AG04450 (cell line): ENCODE measurements around the gene TEX12. TPM values are rescaled to one million over a fixed set of nuclear protein-coding genes. Genes with fewer than 3 reads are reported as not detected.

Experiments
- CTCF ChIA-PET: fragments of 300-600, 350-600 bp; formaldehyde crosslinking; extraction: SDS; loops from one replicate; lab custom pipeline; 2022; ENCODE audit warnings: antibody characterized with exemption, inconsistent platforms; lab: Charles Lee
- POLR2A ChIA-PET: fragments of 350-600 bp; formaldehyde crosslinking; extraction: SDS; loops from one replicate; lab custom pipeline; 2021; ENCODE audit warnings: antibody characterized with exemption, inconsistent platforms; lab: Yijun Ruan, JAX
- DNase-seq: peaks from one replicate; pipeline ENCODE4 v3.0.0-alpha.2; 2011; ENCODE audit warnings: low read depth, low spot score
- H3K27ac ChIP-seq: one replicate; pipeline ENCODE4 v1.5.1; 2012; ENCODE audit warnings: low read depth, low read length, control low read depth
- H3K27me3 ChIP-seq: one replicate; pipeline ENCODE4 v1.6.0; 2012; ENCODE audit warnings: low read length; ENCODE audit not compliant: control insufficient read depth, insufficient read depth
- H3K4me3 ChIP-seq: 2 replicates; pipeline ENCODE4 v1.5.1; 2011; ENCODE audit warnings: mild to moderate bottlenecking, low read depth, low read length, control low read depth
- H3K9me3 ChIP-seq: 2 replicates; pipeline ENCODE4 v1.5.1; 2012; ENCODE audit warnings: low read length; ENCODE audit not compliant: control insufficient read depth, insufficient read depth
- CTCF ChIP-seq: IDR thresholded peaks from 2 replicates; pipeline ENCODE4 v1.5.1; 2011; ENCODE audit warnings: low read depth, low read length, control low read depth, inconsistent platforms
- polyA plus RNA-seq: library from polyadenylated mRNA; depleted of rRNA; stranded (reverse); fragments of >200 nt; gene quantifications from 2 replicates; pipeline ENCODE4 v1.2.3, GENCODE V29; 2011

The TEX12 gene
- polyA plus RNA-seq, 1 experiment: 0.19 TPM

GRCh38 chr11:112128483-112129121 lies 38.6 kb upstream of the TEX12 start:
- no peak overlapping the region for H3K27ac ChIP-seq
- no peak for TF ChIP-seq CTCF
- DNase-seq: peak; percentile 10
- no peaks in the 10 kb centered on the region for H3K27me3 ChIP-seq
- no peaks in the 10 kb centered on the region for H3K9me3 ChIP-seq
- no peak overlapping the region for H3K4me3 ChIP-seq
- ChIA-PET POLR2A (interaction anchor here (0.9 kb wide), 1 partner anchor 86 kb away, joined by 3 read pairs; no protein-coding TSS in a partner anchor), CTCF (interaction anchor here (1.0 to 7.4 kb wide), 2 partner anchors 15 to 47 kb away, joined by 3 to 60 read pairs; partner anchors contain the start of gene BCO2)

DNA sequence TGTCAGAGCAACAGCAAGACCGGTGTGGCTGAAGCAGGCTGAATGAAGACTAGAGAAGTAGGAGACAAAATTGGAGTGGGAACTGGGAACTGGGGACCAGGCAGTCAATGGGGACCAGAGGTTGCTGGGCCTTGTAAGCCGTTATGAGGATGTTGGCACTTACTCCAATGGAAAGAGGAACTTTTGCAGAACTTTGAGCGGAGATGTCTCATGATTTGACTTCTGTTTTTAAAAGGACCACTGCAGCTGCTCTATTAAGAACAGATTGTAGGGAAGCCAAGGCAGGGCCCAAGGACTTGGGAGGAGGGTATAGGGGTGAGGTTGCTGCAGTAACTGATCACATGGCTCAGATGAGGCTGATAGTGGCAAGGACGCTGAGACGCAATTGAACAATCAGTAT lies 37.5 kb upstream of the TEX12 start:
- TF ChIP-seq CTCF: no peak
- CTCF ChIA-PET: interaction anchor here (7.4 kb wide), 1 partner anchor 16 kb away, joined by 60 read pairs; no protein-coding TSS in a partner anchor
- Histone ChIP-seq H3K9me3 (no peaks in the 10 kb centered on the region), H3K4me3 (no peak overlapping the region), H3K27me3 (no peaks in the 10 kb centered on the region), H3K27ac (no peak overlapping the region)
- DNase-seq: no peak
- POLR2A ChIA-PET: no interaction called here

GRCh38 chr11:112132737-112133136 lies 34.4 kb upstream of the TEX12 start:
- no peaks in the 10 kb centered on the region for H3K9me3 ChIP-seq
- H3K4me3 ChIP-seq: no peak overlapping the region
- H3K27me3 ChIP-seq: no peaks in the 10 kb centered on the region
- ChIA-PET CTCF (interaction anchor here (0.8 kb wide), 1 partner anchor 148 kb away, joined by 3 read pairs; no protein-coding TSS in a partner anchor), POLR2A (no interaction called here)
- H3K27ac ChIP-seq: no peak overlapping the region
- no peak for TF ChIP-seq CTCF
- DNase-seq: no peak

DNA sequence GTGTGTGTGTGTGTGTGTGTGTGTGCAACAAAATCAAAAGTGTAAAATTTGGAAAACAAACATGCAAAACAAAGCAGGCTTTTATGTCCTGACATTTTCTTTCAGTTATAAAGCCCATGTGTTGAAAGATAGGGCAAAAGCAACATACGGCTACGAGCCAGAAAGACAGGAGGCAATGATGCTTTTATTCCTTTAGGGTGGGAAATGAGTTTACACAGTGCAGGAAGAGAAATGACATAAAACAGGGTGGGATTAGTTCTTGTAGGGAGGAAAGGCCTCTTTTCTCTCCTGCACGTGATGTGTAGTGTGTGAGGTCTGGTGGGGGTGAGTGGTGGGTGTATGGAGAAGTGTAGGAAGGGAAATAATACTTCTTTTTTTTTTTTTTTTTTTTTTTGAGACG lies 32.7 kb upstream of the TEX12 start:
- POLR2A ChIA-PET: interaction anchor here (0.7 kb wide), 1 partner anchor 38 kb away, joined by 5 read pairs; no protein-coding TSS in a partner anchor
- Histone ChIP-seq H3K27me3 (no peaks in the 10 kb centered on the region), H3K9me3 (no peaks in the 10 kb centered on the region), H3K4me3 (no peak overlapping the region), H3K27ac (no peak overlapping the region)
- CTCF ChIA-PET: no interaction called here
- TF ChIP-seq CTCF: no peak
- no peak for DNase-seq

GRCh38 chr11:112143597-112143996 lies 23.6 kb upstream of the TEX12 start:
- Histone ChIP-seq H3K27me3 (no peaks in the 10 kb centered on the region), H3K27ac (no peak overlapping the region), H3K9me3 (no peaks in the 10 kb centered on the region; the same call in 1 of the 2 replicates), H3K4me3 (no peak overlapping the region)
- POLR2A ChIA-PET: no interaction called here
- CTCF ChIA-PET: no interaction called here
- no peak for TF ChIP-seq CTCF
- DNase-seq: no peak
